Heart left ventricle (tissue), 13 donors: Measurements from ENCODE around the gene QKI.

Source experiments
- CTCF ChIP-seq, 12 donors: fragments of 200-600 bp; sonication (generic) in 4 of 12; IDR thresholded peaks; one replicate each; pipeline versions ENCODE4 v1.5.0 to v1.8.0; 2018 to 2022; ENCODE audit warnings: antibody characterized with exemption in 12 of 12, mild to moderate bottlenecking in 5 of 12
- POLR2A ChIP-seq, 2 donors: fragments of 450-650 bp; IDR thresholded peaks; one replicate each; pipeline ENCODE4 v1.6.1; 2017; ENCODE audit warnings: antibody characterized with exemption in 2 of 2, mild to moderate bottlenecking in 2 of 2, moderate library complexity in 2 of 2
- donor health status: ischemic (EF 13 %, LVEDD 7.1; RV severe dilation, severe dysfunction).
- donor health status: DM: no; HTN: yes; CAD: no.
- donor health status: DM: no; HTN: no; CAD: no.
- donor health status: ischemic (EF 25% LVEDD 6.9; RV normal size, moderate dysfunction).
- donor health status: ischemic (EF 25% LVEDD 5.7; RV mildly dilated, moderate dysfunction).
- donor health status: ischemic (EF 35%, LVEDD 5.7; RV mildly dilated, moderate dysfunction).
- donor health status: nonischemic (EF 11% LVEDD 7.7; RV severe dilation, severe dysfunction).
- donor health status: DM: yes; HTN: yes; CAD: no.
- donor health status: PGD.
- donor health status: ischemic (EF 29% LVEDD 5.4; RV normal size, mild dysfunction).
- donor health status: nonischemic (EF 23%, LVEDD 6.1; RV moderate dilation, normal function).

- TF ChIP-seq CTCF (IDR thresholded peaks at IDR 0.05) (no peak), POLR2A (IDR thresholded peaks at IDR 0.05) (no peak)
Measured at GRCh38 chr6:163586888-163587287, 172.4 kb downstream of the QKI start.
